DLD1 (cell line): Measurements from ENCODE around the gene FMN2.

ENCODE experiments used
- in situ Hi-C: cut with HindIII; loops from 2 replicates; pipeline ENCODE4 v1.10.0; 2017; ENCODE audit warnings: low sequenced_read_pairs

The FMN2 gene

GRCh38 chr1:240192851-240193250 is 101.2 kb downstream of the FMN2 start:
- in situ Hi-C loops, result no loop called here

- in situ Hi-C loops, result no loop called here
Measured at GRCh38 chr1:240193679-240194078, 102.0 kb downstream of the FMN2 start.

GRCh38 chr1:240194120-240194519 is 102.4 kb downstream of the FMN2 start:
- in situ Hi-C loops, result no loop called here

- in situ Hi-C loops, result no loop called here
Measured at GRCh38 chr1:240198376-240198775, 106.7 kb downstream of the FMN2 start.

- in situ Hi-C loops, result no loop called here
Measured at GRCh38 chr1:240199758-240200645, 108.3 kb downstream of the FMN2 start.

- in situ Hi-C loops, result no loop called here
Measured at GRCh38 chr1:240201931-240202330, 110.2 kb downstream of the FMN2 start.

GRCh38 chr1:240207073-240207709 is 115.5 kb downstream of the FMN2 start:
- in situ Hi-C loops, result no loop called here

- in situ Hi-C loops, result no loop called here
Measured at GRCh38 chr1:240210026-240210425, 118.3 kb downstream of the FMN2 start.

- in situ Hi-C loops, result no loop called here
Measured at GRCh38 chr1:240212556-240212955, 120.9 kb downstream of the FMN2 start.

GRCh38 chr1:240217403-240217802 is 125.7 kb downstream of the FMN2 start:
- in situ Hi-C loops, result no loop called here

GRCh38 chr1:240219104-240219503 is 127.4 kb downstream of the FMN2 start:
- in situ Hi-C loops, result no loop called here

GRCh38 chr1:240226102-240226501 is 134.4 kb downstream of the FMN2 start:
- in situ Hi-C loops, result no loop called here

- in situ Hi-C loops, result no loop called here
Measured at GRCh38 chr1:240230816-240231215, 139.1 kb downstream of the FMN2 start.

- in situ Hi-C loops, result no loop called here
Measured at GRCh38 chr1:240232530-240232929, 140.8 kb downstream of the FMN2 start.

GRCh38 chr1:240234485-240235210 is 143.0 kb downstream of the FMN2 start:
- in situ Hi-C loops, result no loop called here

GRCh38 chr1:240235521-240236288 is 144.0 kb downstream of the FMN2 start:
- in situ Hi-C loops, result no loop called here

- in situ Hi-C loops, result no loop called here
Measured at GRCh38 chr1:240237305-240237721, 145.6 kb downstream of the FMN2 start.

GRCh38 chr1:240239309-240239708 is 147.6 kb downstream of the FMN2 start:
- in situ Hi-C loops, result no loop called here

GRCh38 chr1:240241278-240241677 is 149.6 kb downstream of the FMN2 start:
- in situ Hi-C loops, result no loop called here

- in situ Hi-C loops, result no loop called here
Measured at GRCh38 chr1:240242601-240243144, 151.0 kb downstream of the FMN2 start.
